Left lung (tissue), 10 donors: ENCODE measurements around the gene LPCAT4. TPM values are rescaled to one million over a fixed set of nuclear protein-coding genes. Genes with fewer than 3 reads are reported as not detected.

Source experiments
- ATAC-seq: fragments of 200-7000 bp; cut with Tn5 transposase; one replicate; pipeline ENCODE4 v1.9.1; 2020; ENCODE audit warnings: moderate library complexity
- DNase-seq, 4 donors: peaks; one replicate each; pipeline ENCODE4 v3.0.0-alpha.2; 2013 to 2020
- H3K27ac ChIP-seq, 2 donors: fragments of 200-600 bp; sonication (generic) in 1 of 2; one replicate each; pipeline versions ENCODE4 v1.5.0 to v1.8.0; 2020 to 2021
- H3K27me3 ChIP-seq, 2 donors: fragments of 200-600 bp; sonication (generic) in 1 of 2; one replicate each; pipeline versions ENCODE4 v1.5.0 to v1.8.0; 2020 to 2021
- H3K36me3 ChIP-seq, 2 donors: fragments of 200-600 bp; sonication (generic) in 1 of 2; one replicate each; pipeline versions ENCODE4 v1.5.0 to v1.8.0; 2020 to 2021
- H3K4me1 ChIP-seq, 2 donors: fragments of 200-600 bp; one replicate each; pipeline ENCODE4 v1.8.0; 2021
- H3K4me3 ChIP-seq, 2 donors: fragments of 200-600 bp; sonication (generic) in 1 of 2; one replicate each; pipeline versions ENCODE4 v1.5.0 to v1.8.0; 2020 to 2021; ENCODE audit warnings: mild to moderate bottlenecking in 1 of 2
- H3K9me3 ChIP-seq, 2 donors: fragments of 200-600 bp; sonication (generic) in 1 of 2; one replicate each; pipeline versions ENCODE4 v1.5.0 to v1.8.0; 2020 to 2021
- CTCF ChIP-seq, 2 donors: fragments of 200-600 bp; sonication (generic) in 1 of 2; IDR thresholded peaks; one replicate each; pipeline versions ENCODE4 v1.5.0 to v1.8.0; 2021; ENCODE audit warnings: antibody characterized with exemption in 2 of 2
- intact Hi-C, 2 donors: fragments of 100-400 bp; cut with DNase I; formaldehyde crosslinking; loops; one replicate each; pipeline versions ENCODE4 v1.11.2 to v1.14.2; 2022
- polyA plus RNA-seq, 6 donors: library from polyadenylated mRNA; unstranded; fragments of 120-200 nt; gene quantifications; one replicate each; pipeline ENCODE4 v1.2.1, GENCODE V29; 2013; ENCODE audit not compliant: insufficient read length in 6 of 6
- total RNA-seq, 2 donors: library from RNA; stranded (reverse); fragmentation: NEBNext Ultra II Directional; extraction: Animal tissue kit (Norgen Biotek cat#: 25700); gene quantifications; one replicate each; pipeline ENCODE4 v1.2.1, GENCODE V29; 2021
- donor health status: DM: no; HTN: yes; CAD: no.
- donor health status: DM: no; HTN: no; CAD: no.

Gene LPCAT4
- total and polyA plus RNA-seq, 8 donors, result 34.9 to 53.0 (median 45.4) TPM

GRCh38 chr15:34366271-34367065 lies 528 bp downstream of the LPCAT4 start:
- Histone ChIP-seq H3K27me3 (no peaks in the 10 kb centered on the region), H3K4me3 (peak overlapping the region; percentile 86 to 87), H3K4me1 (peaks cover 11 to 22% of the 10 kb centered on the region in 2 donors), H3K27ac (peak overlapping the region in 1 of 2 donors; percentile 99), H3K9me3 (no peaks in the 10 kb centered on the region), H3K36me3 (peaks cover 0 to 4% of the 10 kb centered on the region in 2 donors)
- DNase-seq (peak in 3 of 4 donors; percentile 55 to 91 (median 78)), ATAC-seq (peak; percentile 61)
- intact Hi-C loops, result no loop called here
- no peak for TF ChIP-seq CTCF (IDR thresholded peaks at IDR 0.05)

GRCh38 chr15:34365836-34366235 lies 1.2 kb downstream of the LPCAT4 start:
- no peaks in the 10 kb centered on the region for H3K9me3 ChIP-seq
- DNase-seq (no peak), ATAC-seq (no peak)
- no peak for TF ChIP-seq CTCF (IDR thresholded peaks at IDR 0.05)
- no peaks in the 10 kb centered on the region for H3K27me3 ChIP-seq
- peaks cover 11 to 22% of the 10 kb centered on the region in 2 donors for H3K4me1 ChIP-seq
- no peak overlapping the region for H3K27ac ChIP-seq
- intact Hi-C loops, result no loop called here
- H3K36me3 ChIP-seq, result peaks cover 0 to 11% of the 10 kb centered on the region in 2 donors
- peak overlapping the region; percentile 86 to 87 for H3K4me3 ChIP-seq

GRCh38 chr15:34365091-34365825 lies 1.7 kb downstream of the LPCAT4 start:
- intact Hi-C loops, result no loop called here
- Histone ChIP-seq H3K4me1 (peaks cover 11 to 22% of the 10 kb centered on the region in 2 donors), H3K36me3 (peaks cover 0 to 16% of the 10 kb centered on the region in 2 donors), H3K4me3 (peak overlapping the region in 1 of 2 donors; percentile 87), H3K27ac (no peak overlapping the region), H3K27me3 (no peaks in the 10 kb centered on the region), H3K9me3 (no peaks in the 10 kb centered on the region)
- TF ChIP-seq CTCF (IDR thresholded peaks at IDR 0.05), result no peak
- DNase-seq, result no peak
- ATAC-seq, result no peak

GRCh38 chr15:34364041-34364440 lies 3.0 kb downstream of the LPCAT4 start:
- intact Hi-C loops, result no loop called here
- no peak for ATAC-seq
- peaks cover 11 to 22% of the 10 kb centered on the region in 2 donors for H3K4me1 ChIP-seq

More at GRCh38 chr15:34364041-34364440, 3.0 kb downstream of the LPCAT4 start:
- peaks cover 0 to 29% of the 10 kb centered on the region in 2 donors for H3K36me3 ChIP-seq
- TF ChIP-seq CTCF (IDR thresholded peaks at IDR 0.05), result no peak
- no peak overlapping the region for H3K4me3 ChIP-seq
- no peak overlapping the region for H3K27ac ChIP-seq
- H3K27me3 ChIP-seq, result no peaks in the 10 kb centered on the region
- no peak for DNase-seq
- no peaks in the 10 kb centered on the region for H3K9me3 ChIP-seq
